ENCODE measurements around the gene DHRS2. TPM values are rescaled to one million over a fixed set of nuclear protein-coding genes. Genes with fewer than 3 reads are reported as not detected.

Gene DHRS2
- total and polyA plus RNA-seq, 2 of the 13 experiments (the other 11 are each of a cell fraction or from before 2014, with no cell fraction given): 1,621 to 3,021 TPM

GRCh38 chr14:23639891-23640523 lies 3.8 kb downstream of the DHRS2 start (continued):
- TF ChIP-seq AFF4 (CRISPR knock-in tag; IDR thresholded peaks at IDR 0.05) (peak; percentile 14), HMG20B (CRISPR knock-in tag; conservative IDR thresholded peaks at IDR 0.05) (no peak), ATF4 (CRISPR knock-in tag; IDR thresholded peaks at IDR 0.05) (peak in 1 of 2 experiments; percentile 56; a peak in 1 of 4 replicates), HOXA5 (CRISPR knock-in tag; IDR thresholded peaks at IDR 0.05) (no peak), SRF (IDR thresholded peaks at IDR 0.05; ENCODE audit: low read depth, low read length) (no peak), ZSCAN5A (CRISPR knock-in tag; IDR thresholded peaks at IDR 0.05; ENCODE audit: borderline replicate concordance) (peak; percentile 40), SMARCC2 (IDR thresholded peaks at IDR 0.05) (no peak), ZNF383 (CRISPR knock-in tag; IDR thresholded peaks at IDR 0.05; ENCODE audit: borderline replicate concordance) (peak; percentile 7; the same call in 1 of the 2 replicates), YY1 (IDR thresholded peaks at IDR 0.05; ENCODE audit: insufficient read depth, insufficient replicate concordance, low read depth, low read length) (no peak), ZNF567 (CRISPR knock-in tag; IDR thresholded peaks at IDR 0.05; ENCODE audit: borderline replicate concordance) (peak; percentile 71; the same call in 1 of the 2 replicates), RFXANK (CRISPR knock-in tag; IDR thresholded peaks at IDR 0.05) (0 out of 2 replicates have a peak, but pooled peaks have one; percentile 38), TOPORS (CRISPR knock-in tag; IDR thresholded peaks at IDR 0.05) (0 out of 2 replicates have a peak, but pooled peaks have one; percentile 3), SMYD3 (CRISPR knock-in tag; IDR thresholded peaks at IDR 0.05) (0 out of 2 replicates have a peak, but pooled peaks have one; percentile 12), ZNF354B (CRISPR knock-in tag; IDR thresholded peaks at IDR 0.05) (peak; percentile 83; the same call in 1 of the 2 replicates), ZNF160 (CRISPR knock-in tag; IDR thresholded peaks at IDR 0.05) (no peak), GFI1 (CRISPR knock-in tag; IDR thresholded peaks at IDR 0.05; ENCODE audit: borderline replicate concordance) (no peak), ZNF460 (CRISPR knock-in tag; IDR thresholded peaks at IDR 0.05; ENCODE audit: borderline replicate concordance) (no peak), ZBTB44 (CRISPR knock-in tag; IDR thresholded peaks at IDR 0.05) (0 out of 2 replicates have a peak, but pooled peaks have one; percentile 70), GTF3A (CRISPR knock-in tag; conservative IDR thresholded peaks at IDR 0.05) (0 out of 2 replicates have a peak, but pooled peaks have one; percentile 5), MED1 (CRISPR knock-in tag; IDR thresholded peaks at IDR 0.05) (no peak), MBNL3 (CRISPR knock-in tag; conservative IDR thresholded peaks at IDR 0.05) (peak; percentile 76), POLR2AphosphoS5 (IDR thresholded peaks at IDR 0.05; ENCODE audit: low read depth, low read length) (peak; percentile 36; the same call in 1 of the 2 replicates), ZMYM3 (CRISPR knock-in tag; IDR thresholded peaks at IDR 0.05) (0 out of 2 replicates have a peak, but pooled peaks have one; percentile 8)

Data from HepG2 (cell line).